ENCODE measurements around the gene HBS1L.

The HBS1L gene

GRCh38 chr6:134938896-134939295 lies 115.7 kb downstream of the HBS1L start:
- Mint-ChIP-seq H3K4me3 (no peak overlapping the region), H3K27ac (no peak overlapping the region), H3K36me3 (no peaks in the 10 kb centered on the region), H3K9me3 (no peaks in the 10 kb centered on the region), H3K4me1 (peaks cover 7% of the 10 kb centered on the region), H3K27me3 (no peaks in the 10 kb centered on the region)
- ATAC-seq = peak; percentile 70

- no peaks in the 10 kb centered on the region for H3K9me3 Mint-ChIP-seq
- no peaks in the 10 kb centered on the region for H3K27me3 Mint-ChIP-seq
- no peak for ATAC-seq
- H3K4me1 Mint-ChIP-seq = peaks cover 7% of the 10 kb centered on the region
- H3K27ac Mint-ChIP-seq = no peak overlapping the region
- H3K4me3 Mint-ChIP-seq = no peak overlapping the region
- no peaks in the 10 kb centered on the region for H3K36me3 Mint-ChIP-seq
Measured at GRCh38 chr6:134937426-134937825, 117.2 kb downstream of the HBS1L start.

- H3K27ac Mint-ChIP-seq = no peak overlapping the region
- H3K36me3 Mint-ChIP-seq = no peaks in the 10 kb centered on the region
- H3K4me3 Mint-ChIP-seq = no peak overlapping the region
- no peaks in the 10 kb centered on the region for H3K27me3 Mint-ChIP-seq
- ATAC-seq = no peak
- no peaks in the 10 kb centered on the region for H3K9me3 Mint-ChIP-seq
- H3K4me1 Mint-ChIP-seq = peaks cover 7% of the 10 kb centered on the region
Measured at GRCh38 chr6:134936931-134937330, 117.7 kb downstream of the HBS1L start.

GRCh38 chr6:134936476-134936875 lies 118.1 kb downstream of the HBS1L start:
- no peaks in the 10 kb centered on the region for H3K9me3 Mint-ChIP-seq
- no peak overlapping the region for H3K27ac Mint-ChIP-seq
- no peak overlapping the region for H3K4me3 Mint-ChIP-seq

GRCh38 chr6:134934793-134935485 lies 119.7 kb downstream of the HBS1L start:
- H3K27me3 Mint-ChIP-seq = no peaks in the 10 kb centered on the region
- ATAC-seq = no peak
- no peak overlapping the region for H3K27ac Mint-ChIP-seq
- H3K4me1 Mint-ChIP-seq = peaks cover 7% of the 10 kb centered on the region
- no peaks in the 10 kb centered on the region for H3K9me3 Mint-ChIP-seq
- no peaks in the 10 kb centered on the region for H3K36me3 Mint-ChIP-seq
- no peak overlapping the region for H3K4me3 Mint-ChIP-seq

More at GRCh38 chr6:134936476-134936875, 118.1 kb downstream of the HBS1L start:
- H3K36me3 Mint-ChIP-seq = no peaks in the 10 kb centered on the region
- H3K27me3 Mint-ChIP-seq = no peaks in the 10 kb centered on the region
- no peak for ATAC-seq
- H3K4me1 Mint-ChIP-seq = peaks cover 7% of the 10 kb centered on the region

- ATAC-seq = no peak
- Mint-ChIP-seq H3K27ac (no peak overlapping the region), H3K4me1 (no peaks in the 10 kb centered on the region), H3K4me3 (no peak overlapping the region), H3K9me3 (no peaks in the 10 kb centered on the region), H3K36me3 (no peaks in the 10 kb centered on the region), H3K27me3 (no peaks in the 10 kb centered on the region)
Measured at GRCh38 chr6:134932535-134933470, 121.8 kb downstream of the HBS1L start.

- Mint-ChIP-seq H3K27me3 (no peaks in the 10 kb centered on the region), H3K9me3 (no peaks in the 10 kb centered on the region), H3K36me3 (no peaks in the 10 kb centered on the region), H3K27ac (no peak overlapping the region), H3K4me1 (no peaks in the 10 kb centered on the region), H3K4me3 (no peak overlapping the region)
- no peak for ATAC-seq
Measured at GRCh38 chr6:134932098-134932497, 122.5 kb downstream of the HBS1L start.

GRCh38 chr6:134930463-134930862 lies 124.2 kb downstream of the HBS1L start:
- Mint-ChIP-seq H3K27ac (no peak overlapping the region), H3K36me3 (no peaks in the 10 kb centered on the region), H3K27me3 (no peaks in the 10 kb centered on the region), H3K4me3 (no peak overlapping the region), H3K4me1 (no peaks in the 10 kb centered on the region), H3K9me3 (no peaks in the 10 kb centered on the region)
- ATAC-seq = no peak

- ATAC-seq = no peak
- Mint-ChIP-seq H3K27ac (no peak overlapping the region), H3K9me3 (no peaks in the 10 kb centered on the region), H3K36me3 (no peaks in the 10 kb centered on the region), H3K27me3 (no peaks in the 10 kb centered on the region), H3K4me3 (no peak overlapping the region), H3K4me1 (no peaks in the 10 kb centered on the region)
Measured at GRCh38 chr6:134928151-134928900, 126.3 kb downstream of the HBS1L start.

- ATAC-seq = no peak
- Mint-ChIP-seq H3K4me3 (no peak overlapping the region), H3K36me3 (no peaks in the 10 kb centered on the region), H3K27ac (no peak overlapping the region), H3K4me1 (no peaks in the 10 kb centered on the region), H3K9me3 (no peaks in the 10 kb centered on the region), H3K27me3 (no peaks in the 10 kb centered on the region)
Measured at GRCh38 chr6:134925800-134926199, 128.8 kb downstream of the HBS1L start.

GRCh38 chr6:134921721-134922261 lies 132.8 kb downstream of the HBS1L start:
- peak; percentile 31 for ATAC-seq
- Mint-ChIP-seq H3K4me3 (no peak overlapping the region), H3K27ac (no peak overlapping the region), H3K9me3 (no peaks in the 10 kb centered on the region), H3K4me1 (no peaks in the 10 kb centered on the region), H3K27me3 (peaks cover 4% of the 10 kb centered on the region), H3K36me3 (no peaks in the 10 kb centered on the region)

GRCh38 chr6:134921276-134921675 lies 133.3 kb downstream of the HBS1L start:
- no peak for ATAC-seq
- no peaks in the 10 kb centered on the region for H3K9me3 Mint-ChIP-seq
- H3K36me3 Mint-ChIP-seq = no peaks in the 10 kb centered on the region
- H3K27ac Mint-ChIP-seq = no peak overlapping the region
- H3K4me1 Mint-ChIP-seq = no peaks in the 10 kb centered on the region
- peaks cover 9% of the 10 kb centered on the region for H3K27me3 Mint-ChIP-seq
- H3K4me3 Mint-ChIP-seq = no peak overlapping the region

- peaks cover 17% of the 10 kb centered on the region for H3K27me3 Mint-ChIP-seq
- H3K27ac Mint-ChIP-seq = no peak overlapping the region
- no peaks in the 10 kb centered on the region for H3K9me3 Mint-ChIP-seq
- H3K4me1 Mint-ChIP-seq = no peaks in the 10 kb centered on the region
- H3K4me3 Mint-ChIP-seq = no peak overlapping the region
- ATAC-seq = no peak
- no peaks in the 10 kb centered on the region for H3K36me3 Mint-ChIP-seq
Measured at GRCh38 chr6:134920422-134920821, 134.2 kb downstream of the HBS1L start.

- Mint-ChIP-seq H3K36me3 (no peaks in the 10 kb centered on the region), H3K27ac (no peak overlapping the region), H3K4me1 (no peaks in the 10 kb centered on the region), H3K9me3 (peaks cover 4% of the 10 kb centered on the region), H3K27me3 (peaks cover 18% of the 10 kb centered on the region), H3K4me3 (no peak overlapping the region)
- ATAC-seq = no peak
Measured at GRCh38 chr6:134918418-134918961, 136.1 kb downstream of the HBS1L start.

- ATAC-seq = no peak
- peaks cover 4% of the 10 kb centered on the region for H3K9me3 Mint-ChIP-seq
- H3K27me3 Mint-ChIP-seq = peaks cover 31% of the 10 kb centered on the region
- H3K27ac Mint-ChIP-seq = no peak overlapping the region
- no peak overlapping the region for H3K4me3 Mint-ChIP-seq
- no peaks in the 10 kb centered on the region for H3K36me3 Mint-ChIP-seq
- no peaks in the 10 kb centered on the region for H3K4me1 Mint-ChIP-seq
Measured at GRCh38 chr6:134911547-134911946, 143.1 kb downstream of the HBS1L start.

All from stimulated activated memory B cell treated with anti-CD40 and anti-IgM and Interleukin-4, amounts not matched to agents 10 μg/mL and 1 μg/mL and 100 μg/mL, for 72 hours (primary cell).